HEK293 (cell line): Measurements from ENCODE around the gene PRKCA.

Experiments used
- CTCF ChIA-PET: fragments of 350-600 bp; formaldehyde crosslinking; extraction: SDS; loops from one replicate; lab custom pipeline; 2021; ENCODE audit warnings: antibody characterized with exemption; lab: Yijun Ruan, JAX
- POLR2A ChIA-PET: fragments of 300-600 bp; formaldehyde crosslinking; extraction: SDS; loops from one replicate; lab custom pipeline; 2020; ENCODE audit warnings: antibody characterized with exemption, inconsistent platforms; lab: Yijun Ruan, JAX
- H3K27ac ChIP-seq: fragments of 200-500 bp; sonication (Bioruptor generic); 2 replicates; pipeline ENCODE4 v1.5.1; 2014; ENCODE audit warnings: low read depth, low read length, control low read depth, inconsistent platforms; ENCODE audit errors: extremely low read depth
- H3K36me3 ChIP-seq, 2 experiments: fragments of 200-500 bp in 1 of 2; sonication (Bioruptor generic) in 1 of 2; 1 replicate in 1 of 2; 2 replicates in 1 of 2; pipeline ENCODE4 v1.5.1; 2014 to 2017; ENCODE audit warnings: inconsistent platforms in 2 of 2, low read length in 2 of 2; ENCODE audit not compliant: control insufficient read depth in 2 of 2, insufficient read depth in 1 of 2
- H3K4me1 ChIP-seq: fragments of 200-500 bp; sonication (Bioruptor generic); 2 replicates; pipeline ENCODE4 v1.5.1; 2014; ENCODE audit warnings: mild to moderate bottlenecking, low read length, inconsistent platforms; ENCODE audit not compliant: control insufficient read depth, insufficient read depth
- H3K4me3 ChIP-seq: 2 replicates; pipeline ENCODE4 v1.5.1; 2011; ENCODE audit warnings: low read depth, mild to moderate bottlenecking, control low read depth, low read length, moderate library complexity
- H3K9me3 ChIP-seq: fragments of 200-500 bp; sonication (Bioruptor generic); 2 replicates; pipeline ENCODE4 v1.5.1; 2014; ENCODE audit warnings: low read depth, low read length, inconsistent platforms; ENCODE audit not compliant: control insufficient read depth, insufficient read depth
- BCL11B ChIP-seq: fragments of 450-650 bp; formaldehyde crosslinking; IDR thresholded peaks from 2 replicates; pipeline ENCODE4 v1.5.1; 2016; ENCODE audit warnings: low read depth, missing biosample characterization, missing genetic modification characterization
- GLIS1 ChIP-seq: fragments of 450-650 bp; formaldehyde crosslinking; IDR thresholded peaks from 2 replicates; pipeline ENCODE4 v1.5.1; 2016; ENCODE audit warnings: missing biosample characterization, missing genetic modification characterization
- HOXC10 ChIP-seq: sonication (generic); formaldehyde crosslinking; IDR thresholded peaks from 2 replicates; pipeline ENCODE4 v1.8.1; 2023; ENCODE audit warnings: mild to moderate bottlenecking, missing genetic modification reagents
- OSR2 ChIP-seq: fragments of 450-650 bp; formaldehyde crosslinking; IDR thresholded peaks from 2 replicates; pipeline ENCODE4 v1.5.1; 2016; ENCODE audit warnings: missing biosample characterization, missing genetic modification characterization
- PRDM1 ChIP-seq: fragments of 450-650 bp; formaldehyde crosslinking; IDR thresholded peaks from 2 replicates; pipeline ENCODE4; 2016; ENCODE audit warnings: missing biosample characterization, missing genetic modification characterization
- ZBTB1 ChIP-seq: fragments of 450-650 bp; formaldehyde crosslinking; IDR thresholded peaks from 2 replicates; pipeline ENCODE4 v1.5.1; 2016; ENCODE audit warnings: missing biosample characterization, missing genetic modification characterization
- ZBTB20 ChIP-seq: fragments of 450-650 bp; formaldehyde crosslinking; IDR thresholded peaks from 2 replicates; pipeline ENCODE4 v1.5.1; 2016; ENCODE audit warnings: missing biosample characterization, missing genetic modification characterization
- ZFP37 ChIP-seq: fragments of 450-650 bp; formaldehyde crosslinking; IDR thresholded peaks from 2 replicates; pipeline ENCODE4 v1.5.1; 2016; ENCODE audit warnings: missing biosample characterization, missing genetic modification characterization
- ZIC2 ChIP-seq: fragments of 450-650 bp; formaldehyde crosslinking; IDR thresholded peaks from 2 replicates; pipeline ENCODE4 v1.5.1; 2016; ENCODE audit warnings: missing biosample characterization, missing genetic modification characterization
- ZNF266 ChIP-seq: fragments of 450-650 bp; formaldehyde crosslinking; IDR thresholded peaks from 2 replicates; pipeline ENCODE4 v1.5.1; 2016; ENCODE audit warnings: missing biosample characterization, missing genetic modification characterization, low read depth
- ZNF311 ChIP-seq: fragments of 450-650 bp; formaldehyde crosslinking; IDR thresholded peaks from 2 replicates; pipeline ENCODE4 v1.5.1; 2017; ENCODE audit warnings: missing biosample characterization, missing genetic modification characterization, borderline replicate concordance
- ZNF324 ChIP-seq: fragments of 450-650 bp; formaldehyde crosslinking; IDR thresholded peaks from 2 replicates; pipeline ENCODE4 v1.5.1; 2016; ENCODE audit warnings: missing biosample characterization, missing genetic modification characterization
- ZNF423 ChIP-seq: fragments of 450-650 bp; formaldehyde crosslinking; IDR thresholded peaks from 2 replicates; pipeline ENCODE4 v1.5.1; 2016; ENCODE audit warnings: missing biosample characterization, missing genetic modification characterization
- ZNF558 ChIP-seq: fragments of 450-650 bp; formaldehyde crosslinking; IDR thresholded peaks from 2 replicates; pipeline ENCODE4 v1.5.1; 2016; ENCODE audit warnings: missing biosample characterization, missing genetic modification characterization
- ZNF600 ChIP-seq: fragments of 450-650 bp; formaldehyde crosslinking; IDR thresholded peaks from 2 replicates; pipeline ENCODE4 v1.5.1; 2016; ENCODE audit warnings: missing biosample characterization, missing genetic modification characterization
- ZNF658 ChIP-seq: fragments of 450-650 bp; formaldehyde crosslinking; IDR thresholded peaks from 2 replicates; pipeline ENCODE4; 2016; ENCODE audit warnings: missing biosample characterization, missing genetic modification characterization
- ZNF776 ChIP-seq: fragments of 450-650 bp; formaldehyde crosslinking; IDR thresholded peaks from 2 replicates; pipeline ENCODE4 v1.5.0; 2017; ENCODE audit warnings: missing biosample characterization, missing genetic modification characterization, borderline replicate concordance
- ZNF785 ChIP-seq: fragments of 450-650 bp; formaldehyde crosslinking; IDR thresholded peaks from 2 replicates; pipeline ENCODE4 v1.5.1; 2016; ENCODE audit warnings: missing biosample characterization, missing genetic modification characterization
- ZXDB ChIP-seq: fragments of 450-650 bp; formaldehyde crosslinking; IDR thresholded peaks from 2 replicates; pipeline ENCODE4 v1.5.1; 2016; ENCODE audit warnings: missing biosample characterization, missing genetic modification characterization
- TF ChIP-seq, protein P1 (sequence below): fragments of 450-650 bp; formaldehyde crosslinking; IDR thresholded peaks from 2 replicates; pipeline ENCODE4 v1.5.1; 2016; ENCODE audit warnings: missing biosample characterization, missing genetic modification characterization
- TF ChIP-seq, protein P2 (sequence below): fragments of 450-650 bp; formaldehyde crosslinking; IDR thresholded peaks from 2 replicates; pipeline ENCODE4 v1.5.1; 2016; ENCODE audit warnings: missing biosample characterization, missing genetic modification characterization
- TF ChIP-seq, protein P3 (sequence below): fragments of 450-650 bp; formaldehyde crosslinking; IDR thresholded peaks from 2 replicates; pipeline ENCODE4 v1.5.1; 2016; ENCODE audit warnings: missing biosample characterization, missing genetic modification characterization, borderline replicate concordance
- TF ChIP-seq, protein P4 (sequence below): fragments of 450-650 bp; formaldehyde crosslinking; IDR thresholded peaks from 2 replicates; pipeline ENCODE4 v1.5.1; 2016; ENCODE audit warnings: missing biosample characterization, missing genetic modification characterization, borderline replicate concordance
- TF ChIP-seq, protein P5 (sequence below): fragments of 450-650 bp; formaldehyde crosslinking; IDR thresholded peaks from 2 replicates; pipeline ENCODE4 v1.5.1; 2016; ENCODE audit warnings: missing biosample characterization, missing genetic modification characterization

The PRKCA gene

DNA sequence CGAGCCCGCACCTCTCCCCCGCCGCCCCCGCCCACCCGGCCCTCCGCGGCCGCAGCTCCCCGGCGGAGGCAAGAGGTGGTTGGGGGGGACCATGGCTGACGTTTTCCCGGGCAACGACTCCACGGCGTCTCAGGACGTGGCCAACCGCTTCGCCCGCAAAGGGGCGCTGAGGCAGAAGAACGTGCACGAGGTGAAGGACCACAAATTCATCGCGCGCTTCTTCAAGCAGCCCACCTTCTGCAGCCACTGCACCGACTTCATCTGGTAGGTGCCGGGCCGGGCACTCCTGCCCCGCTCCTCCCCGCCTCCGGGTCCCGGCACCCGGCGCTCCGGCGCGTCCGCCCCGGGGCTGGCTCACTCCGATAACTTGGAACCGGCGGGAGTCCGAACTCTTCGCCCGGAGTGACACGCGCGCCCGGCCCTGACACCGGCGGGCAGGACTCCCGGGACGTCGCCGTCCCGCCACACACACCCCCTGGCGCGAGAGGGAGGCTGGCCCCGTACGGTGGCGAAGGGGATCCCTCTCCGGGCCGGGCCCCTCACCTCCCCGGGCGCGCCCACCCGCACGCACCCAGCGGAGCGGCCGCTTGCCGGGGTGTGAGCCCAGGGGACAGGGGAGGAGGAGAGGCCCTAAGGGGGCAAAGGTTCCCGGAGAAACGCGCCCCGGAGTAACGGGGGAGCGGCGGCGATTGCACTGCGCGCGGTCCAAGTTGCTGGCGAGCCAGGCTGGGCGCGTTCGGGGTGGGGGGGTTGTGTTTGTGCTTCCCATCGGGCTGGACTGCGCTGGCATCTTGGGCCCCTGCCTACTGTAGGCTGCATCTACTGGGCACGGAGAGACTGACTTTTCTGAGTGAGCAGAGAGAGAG is 581 bp downstream of the PRKCA start (continued):
- no peak for TF ChIP-seq PRDM1 (tag by site-specific recombination)
- TF ChIP-seq HOXC10, result no peak
- TF ChIP-seq ZFP37, result peak; percentile 54; the same call in 1 of the 2 replicates
- TF ChIP-seq ZNF785 (tag by site-specific recombination), result no peak
- TF ChIP-seq ZNF324 (tag by site-specific recombination), result 0 out of 2 replicates have a peak, but pooled peaks have one; percentile 42
- TF ChIP-seq, protein P1, sequence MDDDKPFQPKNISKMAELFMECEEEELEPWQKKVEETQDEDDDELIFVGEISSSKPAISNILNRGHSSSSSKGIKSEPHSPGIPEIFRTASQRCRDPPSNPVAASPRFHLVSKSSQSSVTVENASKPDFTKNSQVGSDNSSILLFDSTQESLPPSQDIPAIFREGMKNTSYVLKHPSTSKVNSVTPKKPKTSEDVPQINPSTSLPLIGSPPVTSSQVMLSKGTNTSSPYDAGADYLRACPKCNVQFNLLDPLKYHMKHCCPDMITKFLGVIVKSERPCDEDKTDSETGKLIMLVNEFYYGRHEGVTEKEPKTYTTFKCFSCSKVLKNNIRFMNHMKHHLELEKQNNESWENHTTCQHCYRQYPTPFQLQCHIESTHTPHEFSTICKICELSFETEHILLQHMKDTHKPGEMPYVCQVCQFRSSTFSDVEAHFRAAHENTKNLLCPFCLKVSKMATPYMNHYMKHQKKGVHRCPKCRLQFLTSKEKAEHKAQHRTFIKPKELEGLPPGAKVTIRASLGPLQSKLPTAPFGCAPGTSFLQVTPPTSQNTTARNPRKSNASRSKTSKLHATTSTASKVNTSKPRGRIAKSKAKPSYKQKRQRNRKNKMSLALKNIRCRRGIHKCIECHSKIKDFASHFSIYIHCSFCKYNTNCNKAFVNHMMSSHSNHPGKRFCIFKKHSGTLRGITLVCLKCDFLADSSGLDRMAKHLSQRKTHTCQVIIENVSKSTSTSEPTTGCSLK, result no peak
- TF ChIP-seq ZNF776 (tag by site-specific recombination), result no peak
- TF ChIP-seq, protein P2, sequence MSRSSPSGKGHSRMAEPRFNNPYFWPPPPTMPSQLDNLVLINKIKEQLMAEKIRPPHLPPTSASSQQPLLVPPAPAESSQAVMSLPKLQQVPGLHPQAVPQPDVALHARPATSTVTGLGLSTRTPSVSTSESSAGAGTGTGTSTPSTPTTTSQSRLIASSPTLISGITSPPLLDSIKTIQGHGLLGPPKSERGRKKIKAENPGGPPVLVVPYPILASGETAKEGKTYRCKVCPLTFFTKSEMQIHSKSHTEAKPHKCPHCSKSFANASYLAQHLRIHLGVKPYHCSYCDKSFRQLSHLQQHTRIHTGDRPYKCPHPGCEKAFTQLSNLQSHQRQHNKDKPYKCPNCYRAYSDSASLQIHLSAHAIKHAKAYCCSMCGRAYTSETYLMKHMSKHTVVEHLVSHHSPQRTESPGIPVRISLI (tag by site-specific recombination), result no peak
- no peak for TF ChIP-seq BCL11B
- no peak for TF ChIP-seq ZNF266 (tag by site-specific recombination)
- TF ChIP-seq, all 188 proteins: peak for 45

DNA sequence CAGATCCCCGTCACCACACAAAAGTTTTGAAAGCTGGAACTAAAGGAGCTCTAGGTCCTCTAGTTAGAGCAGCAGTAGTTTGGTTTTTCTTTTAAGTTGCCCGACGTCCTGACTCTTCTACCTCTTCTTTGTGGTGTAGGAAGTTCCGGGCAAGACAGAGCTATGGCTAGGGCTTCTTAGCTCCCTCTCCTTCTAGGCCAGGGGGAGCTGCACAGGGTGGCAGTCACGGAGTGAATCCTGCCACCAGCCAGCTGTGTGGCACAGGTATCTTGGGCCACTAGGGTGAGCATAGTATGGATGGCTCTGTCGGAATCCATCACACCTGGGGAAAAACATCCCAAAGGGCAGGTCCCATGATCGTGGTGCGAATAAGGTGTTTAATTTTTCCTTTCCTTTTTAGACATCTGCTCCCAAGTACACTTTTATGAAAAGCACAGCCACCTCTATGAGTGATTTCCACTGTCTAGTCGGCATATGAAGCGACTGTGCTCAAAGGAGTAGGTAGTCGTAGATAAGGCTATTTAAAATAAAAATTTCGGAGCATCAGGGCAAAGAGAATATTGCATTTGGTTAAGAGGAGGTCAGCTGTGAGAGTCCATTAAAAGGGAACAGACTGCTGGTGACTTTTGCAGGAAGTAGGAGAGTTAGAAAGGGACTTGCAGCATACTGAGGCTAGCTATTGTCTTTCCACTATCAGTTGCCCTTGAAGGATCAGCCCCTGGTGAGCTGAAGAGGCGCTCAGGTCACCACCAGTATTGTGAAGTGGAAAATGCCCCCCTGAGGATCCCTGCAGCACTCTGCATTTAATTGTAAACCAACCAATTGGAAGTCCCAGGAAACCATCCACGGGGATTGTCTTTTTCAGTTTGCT is 2.1 kb downstream of the PRKCA start:
- H3K27ac ChIP-seq, result 0 out of 2 replicates have a peak overlapping the region, but pooled peaks have one; percentile 21
- ChIA-PET POLR2A (interaction anchor here (0.9 to 1.6 kb wide), 3 partner anchors 40 to 158 kb away, joined by 3 to 4 read pairs (median 3); no protein-coding TSS in a partner anchor), CTCF (interaction anchor here (0.6 to 1.5 kb wide), 5 partner anchors 54 to 262 kb away, joined by 3 to 6 read pairs (median 3); no protein-coding TSS in a partner anchor)
- peak overlapping the region; percentile 22 for H3K4me3 ChIP-seq
- no peaks in the 10 kb centered on the region for H3K9me3 ChIP-seq
- H3K4me1 ChIP-seq, result peaks cover 6% of the 10 kb centered on the region; the same call in 1 of the 2 replicates
- peaks cover 0 to 10% of the 10 kb centered on the region in 2 experiments; a peak in 1 of 3 replicates for H3K36me3 ChIP-seq
- TF ChIP-seq ZNF600 (tag by site-specific recombination) (peak; percentile 47; the same call in 1 of the 2 replicates), ZNF658 (tag by site-specific recombination) (no peak), ZIC2 (tag by site-specific recombination) (peak; percentile 82), ZXDB (peak; percentile 69), ZNF558 (no peak), OSR2 (tag by site-specific recombination) (0 out of 2 replicates have a peak, but pooled peaks have one; percentile 17), ZNF311 (no peak), GLIS1 (tag by site-specific recombination) (peak; percentile 78), ZBTB1 (no peak), ZNF423 (tag by site-specific recombination) (0 out of 2 replicates have a peak, but pooled peaks have one; percentile 37), ZBTB20 (tag by site-specific recombination) (no peak; the same call in 1 of the 2 replicates)
- TF ChIP-seq, protein P3, sequence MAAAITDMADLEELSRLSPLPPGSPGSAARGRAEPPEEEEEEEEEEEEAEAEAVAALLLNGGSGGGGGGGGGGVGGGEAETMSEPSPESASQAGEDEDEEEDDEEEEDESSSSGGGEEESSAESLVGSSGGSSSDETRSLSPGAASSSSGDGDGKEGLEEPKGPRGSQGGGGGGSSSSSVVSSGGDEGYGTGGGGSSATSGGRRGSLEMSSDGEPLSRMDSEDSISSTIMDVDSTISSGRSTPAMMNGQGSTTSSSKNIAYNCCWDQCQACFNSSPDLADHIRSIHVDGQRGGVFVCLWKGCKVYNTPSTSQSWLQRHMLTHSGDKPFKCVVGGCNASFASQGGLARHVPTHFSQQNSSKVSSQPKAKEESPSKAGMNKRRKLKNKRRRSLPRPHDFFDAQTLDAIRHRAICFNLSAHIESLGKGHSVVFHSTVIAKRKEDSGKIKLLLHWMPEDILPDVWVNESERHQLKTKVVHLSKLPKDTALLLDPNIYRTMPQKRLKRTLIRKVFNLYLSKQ, result no peak
- TF ChIP-seq, protein P4, sequence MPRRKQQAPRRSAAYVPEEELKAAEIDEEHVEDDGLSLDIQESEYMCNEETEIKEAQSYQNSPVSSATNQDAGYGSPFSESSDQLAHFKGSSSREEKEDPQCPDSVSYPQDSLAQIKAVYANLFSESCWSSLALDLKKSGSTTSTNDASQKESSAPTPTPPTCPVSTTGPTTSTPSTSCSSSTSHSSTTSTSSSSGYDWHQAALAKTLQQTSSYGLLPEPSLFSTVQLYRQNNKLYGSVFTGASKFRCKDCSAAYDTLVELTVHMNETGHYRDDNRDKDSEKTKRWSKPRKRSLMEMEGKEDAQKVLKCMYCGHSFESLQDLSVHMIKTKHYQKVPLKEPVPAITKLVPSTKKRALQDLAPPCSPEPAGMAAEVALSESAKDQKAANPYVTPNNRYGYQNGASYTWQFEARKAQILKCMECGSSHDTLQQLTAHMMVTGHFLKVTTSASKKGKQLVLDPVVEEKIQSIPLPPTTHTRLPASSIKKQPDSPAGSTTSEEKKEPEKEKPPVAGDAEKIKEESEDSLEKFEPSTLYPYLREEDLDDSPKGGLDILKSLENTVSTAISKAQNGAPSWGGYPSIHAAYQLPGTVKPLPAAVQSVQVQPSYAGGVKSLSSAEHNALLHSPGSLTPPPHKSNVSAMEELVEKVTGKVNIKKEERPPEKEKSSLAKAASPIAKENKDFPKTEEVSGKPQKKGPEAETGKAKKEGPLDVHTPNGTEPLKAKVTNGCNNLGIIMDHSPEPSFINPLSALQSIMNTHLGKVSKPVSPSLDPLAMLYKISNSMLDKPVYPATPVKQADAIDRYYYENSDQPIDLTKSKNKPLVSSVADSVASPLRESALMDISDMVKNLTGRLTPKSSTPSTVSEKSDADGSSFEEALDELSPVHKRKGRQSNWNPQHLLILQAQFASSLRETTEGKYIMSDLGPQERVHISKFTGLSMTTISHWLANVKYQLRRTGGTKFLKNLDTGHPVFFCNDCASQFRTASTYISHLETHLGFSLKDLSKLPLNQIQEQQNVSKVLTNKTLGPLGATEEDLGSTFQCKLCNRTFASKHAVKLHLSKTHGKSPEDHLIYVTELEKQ (tag by site-specific recombination), result no peak
- TF ChIP-seq, protein P5, sequence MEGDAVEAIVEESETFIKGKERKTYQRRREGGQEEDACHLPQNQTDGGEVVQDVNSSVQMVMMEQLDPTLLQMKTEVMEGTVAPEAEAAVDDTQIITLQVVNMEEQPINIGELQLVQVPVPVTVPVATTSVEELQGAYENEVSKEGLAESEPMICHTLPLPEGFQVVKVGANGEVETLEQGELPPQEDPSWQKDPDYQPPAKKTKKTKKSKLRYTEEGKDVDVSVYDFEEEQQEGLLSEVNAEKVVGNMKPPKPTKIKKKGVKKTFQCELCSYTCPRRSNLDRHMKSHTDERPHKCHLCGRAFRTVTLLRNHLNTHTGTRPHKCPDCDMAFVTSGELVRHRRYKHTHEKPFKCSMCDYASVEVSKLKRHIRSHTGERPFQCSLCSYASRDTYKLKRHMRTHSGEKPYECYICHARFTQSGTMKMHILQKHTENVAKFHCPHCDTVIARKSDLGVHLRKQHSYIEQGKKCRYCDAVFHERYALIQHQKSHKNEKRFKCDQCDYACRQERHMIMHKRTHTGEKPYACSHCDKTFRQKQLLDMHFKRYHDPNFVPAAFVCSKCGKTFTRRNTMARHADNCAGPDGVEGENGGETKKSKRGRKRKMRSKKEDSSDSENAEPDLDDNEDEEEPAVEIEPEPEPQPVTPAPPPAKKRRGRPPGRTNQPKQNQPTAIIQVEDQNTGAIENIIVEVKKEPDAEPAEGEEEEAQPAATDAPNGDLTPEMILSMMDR (tag by site-specific recombination), result peak; percentile 30; the same call in 1 of the 2 replicates
